Kidney (tissue), 14 donors: ENCODE data around the gene URI1. TPM values are rescaled to one million over a fixed set of nuclear protein-coding genes. Genes with fewer than 3 reads are reported as not detected.

Experiments
- DNase-seq, 5 donors: peaks; one replicate each; pipeline ENCODE4 v3.0.0-alpha.2; 2013 to 2020
- FAIRE-seq: peaks from 2 replicates; lab custom pipeline; 2012; peaks lifted over from hg19 to GRCh38; lab: Jason Lieb, UNC
- H3K27ac ChIP-seq, 2 donors: one replicate each; pipeline ENCODE4 v1.7.0; 2013; ENCODE audit warnings: low read depth in 2 of 2, low read length in 2 of 2, inconsistent platforms in 1 of 2
- H3K27me3 ChIP-seq: one replicate; pipeline ENCODE4 v1.7.1; 2013; ENCODE audit warnings: low read length, inconsistent platforms; ENCODE audit not compliant: control insufficient read depth, insufficient read depth
- H3K36me3 ChIP-seq, 3 donors: one replicate each; pipeline versions ENCODE4 v1.7.0 to v1.7.1; 2013; ENCODE audit warnings: low read length in 3 of 3, control low read depth in 1 of 3, inconsistent platforms in 1 of 3; ENCODE audit not compliant: insufficient read depth in 3 of 3, control insufficient read depth in 2 of 3
- H3K4me1 ChIP-seq, 3 donors: one replicate each; pipeline versions ENCODE4 v1.7.0 to v1.7.1; 2013; ENCODE audit warnings: low read length in 3 of 3, inconsistent platforms in 1 of 3, low read depth in 1 of 3; ENCODE audit not compliant: control insufficient read depth in 2 of 3, insufficient read depth in 2 of 3
- H3K4me3 ChIP-seq, 3 donors: one replicate each; pipeline versions ENCODE4 v1.7.0 to v1.8.1; 2013; ENCODE audit warnings: low read length in 3 of 3, control low read depth in 1 of 3, inconsistent platforms in 1 of 3
- H3K9ac ChIP-seq, 3 donors: one replicate each; pipeline versions ENCODE4 v1.7.0 to v1.7.1; 2013; ENCODE audit warnings: low read length in 3 of 3, control low read depth in 1 of 3, inconsistent platforms in 1 of 3
- H3K9me3 ChIP-seq, 3 donors: one replicate each; pipeline versions ENCODE4 v1.7.0 to v1.7.1; 2013; ENCODE audit warnings: low read length in 3 of 3, control low read depth in 1 of 3, inconsistent platforms in 1 of 3; ENCODE audit not compliant: control insufficient read depth in 2 of 3, insufficient read depth in 1 of 3
- intact Hi-C: fragments of 100-400 bp; cut with DNase I; formaldehyde crosslinking; loops from one replicate; pipeline ENCODE4 v1.11.1; 2022
- polyA plus RNA-seq: library from polyadenylated mRNA; stranded (reverse); fragments of 350-450 nt; fragmentation: Illumina TruSeq; extraction: RNeasy Lipid Tissue Mini Kit (QIAGEN cat#74804); gene quantifications from one replicate; pipeline ENCODE4 v1.2.3, GENCODE V29; 2014; ENCODE audit warnings: low read depth, low replicate concordance; ENCODE audit not compliant: insufficient read depth
- total RNA-seq: library from RNA; stranded (reverse); fragmentation: NEBNext Ultra II Directional; extraction: Animal tissue kit (Norgen Biotek cat#: 25700); gene quantifications from one replicate; pipeline ENCODE4 v1.2.1, GENCODE V29; 2021
- TF ChIP-seq, protein P1 (sequence below): IDR thresholded peaks from 3 replicates; pipeline ENCODE4 v1.5.1; 2012; ENCODE audit warnings: mild to moderate bottlenecking, moderate library complexity, borderline replicate concordance; ENCODE audit not compliant: insufficient read depth; ENCODE audit errors: extremely low read depth
- donor health status: control.
- donor health status: control.
- donor health status: control.
- donor health status: control.
- donor health status: control.
- donor health status: DM: yes; HTN: yes; CAD: no.
- donor health status: Normal renal cell carcinoma (clear cell type).

The URI1 gene
- total and polyA plus RNA-seq, 2 donors from 2014 or later: 34.8 to 56.3 TPM

GRCh38 chr19:29967623-29968022 lies 25.6 kb downstream of the URI1 start:
- intact Hi-C loops: no loop called here
- no peak for FAIRE-seq

DNA sequence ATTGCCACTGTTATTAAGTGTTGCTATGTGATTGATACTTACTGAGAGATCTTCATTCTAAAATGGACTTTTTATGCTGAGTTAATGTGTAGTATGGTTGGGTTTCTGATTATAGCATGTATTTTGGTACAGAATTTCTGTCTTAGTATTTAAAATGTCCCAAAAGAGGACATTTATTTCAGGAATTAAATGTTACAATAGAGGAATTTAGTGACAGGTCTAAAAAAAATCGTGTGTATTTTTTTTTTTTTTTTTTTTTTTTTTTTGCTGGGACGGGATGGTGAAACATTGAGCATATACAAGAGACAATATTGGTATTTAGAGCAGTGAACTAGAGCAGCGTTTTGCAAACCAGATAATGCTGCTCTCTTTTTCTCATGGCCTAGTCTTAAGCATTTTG lies 27.9 kb downstream of the URI1 start:
- no peaks in the 10 kb centered on the region for H3K27me3 ChIP-seq
- intact Hi-C loops: no loop called here
- no peak for FAIRE-seq

More at GRCh38 chr19:29967623-29968022, 25.6 kb downstream of the URI1 start:
- Histone ChIP-seq H3K9me3 (no peaks in the 10 kb centered on the region), H3K4me3 (no peak overlapping the region), H3K36me3 (no peaks in the 10 kb centered on the region), H3K9ac (no peak overlapping the region), H3K27me3 (no peaks in the 10 kb centered on the region), H3K27ac (no peak overlapping the region), H3K4me1 (peaks cover 0 to 17% (median 0%) of the 10 kb centered on the region in 3 donors)
- TF ChIP-seq, protein P1, sequence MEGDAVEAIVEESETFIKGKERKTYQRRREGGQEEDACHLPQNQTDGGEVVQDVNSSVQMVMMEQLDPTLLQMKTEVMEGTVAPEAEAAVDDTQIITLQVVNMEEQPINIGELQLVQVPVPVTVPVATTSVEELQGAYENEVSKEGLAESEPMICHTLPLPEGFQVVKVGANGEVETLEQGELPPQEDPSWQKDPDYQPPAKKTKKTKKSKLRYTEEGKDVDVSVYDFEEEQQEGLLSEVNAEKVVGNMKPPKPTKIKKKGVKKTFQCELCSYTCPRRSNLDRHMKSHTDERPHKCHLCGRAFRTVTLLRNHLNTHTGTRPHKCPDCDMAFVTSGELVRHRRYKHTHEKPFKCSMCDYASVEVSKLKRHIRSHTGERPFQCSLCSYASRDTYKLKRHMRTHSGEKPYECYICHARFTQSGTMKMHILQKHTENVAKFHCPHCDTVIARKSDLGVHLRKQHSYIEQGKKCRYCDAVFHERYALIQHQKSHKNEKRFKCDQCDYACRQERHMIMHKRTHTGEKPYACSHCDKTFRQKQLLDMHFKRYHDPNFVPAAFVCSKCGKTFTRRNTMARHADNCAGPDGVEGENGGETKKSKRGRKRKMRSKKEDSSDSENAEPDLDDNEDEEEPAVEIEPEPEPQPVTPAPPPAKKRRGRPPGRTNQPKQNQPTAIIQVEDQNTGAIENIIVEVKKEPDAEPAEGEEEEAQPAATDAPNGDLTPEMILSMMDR: no peak
- no peak for DNase-seq

DNA sequence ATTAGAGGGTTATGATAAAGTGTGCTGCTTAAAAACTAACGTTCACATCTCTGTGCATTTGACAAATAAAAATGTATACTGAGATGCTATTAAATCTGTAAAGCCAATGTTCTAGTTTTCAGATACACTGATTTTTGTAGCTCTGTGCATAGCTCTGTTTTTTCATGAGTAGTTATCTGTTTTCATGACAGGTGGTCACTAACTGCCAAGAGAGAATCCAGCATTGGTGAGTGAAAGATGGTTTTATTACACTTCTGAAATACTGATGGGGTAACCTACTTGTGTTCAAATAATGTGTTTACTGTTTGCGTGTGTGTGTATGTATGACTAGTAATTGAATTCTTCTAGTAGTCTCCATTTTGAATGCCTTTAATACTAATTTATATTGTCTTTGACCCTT lies 29.0 kb downstream of the URI1 start:
- DNase-seq (no peak), FAIRE-seq (no peak)
- no peak overlapping the region for H3K4me3 ChIP-seq
- H3K9ac ChIP-seq: no peak overlapping the region
- no peaks in the 10 kb centered on the region for H3K9me3 ChIP-seq
- H3K4me1 ChIP-seq: peaks cover 0 to 12% (median 0%) of the 10 kb centered on the region in 3 donors
- intact Hi-C loops: no loop called here
- no peak overlapping the region for H3K27ac ChIP-seq
- TF ChIP-seq, protein P1: no peak
- H3K27me3 ChIP-seq: no peaks in the 10 kb centered on the region
- H3K36me3 ChIP-seq: no peaks in the 10 kb centered on the region

More for the DNA sequence above, 27.9 kb downstream of the URI1 start:
- no peak for DNase-seq
- no peaks in the 10 kb centered on the region for H3K9me3 ChIP-seq
- TF ChIP-seq, protein P1: no peak
- no peak overlapping the region for H3K9ac ChIP-seq
- H3K4me1 ChIP-seq: peaks cover 0 to 12% (median 0%) of the 10 kb centered on the region in 3 donors
- no peaks in the 10 kb centered on the region for H3K36me3 ChIP-seq
- H3K27ac ChIP-seq: no peak overlapping the region
- no peak overlapping the region for H3K4me3 ChIP-seq

DNA sequence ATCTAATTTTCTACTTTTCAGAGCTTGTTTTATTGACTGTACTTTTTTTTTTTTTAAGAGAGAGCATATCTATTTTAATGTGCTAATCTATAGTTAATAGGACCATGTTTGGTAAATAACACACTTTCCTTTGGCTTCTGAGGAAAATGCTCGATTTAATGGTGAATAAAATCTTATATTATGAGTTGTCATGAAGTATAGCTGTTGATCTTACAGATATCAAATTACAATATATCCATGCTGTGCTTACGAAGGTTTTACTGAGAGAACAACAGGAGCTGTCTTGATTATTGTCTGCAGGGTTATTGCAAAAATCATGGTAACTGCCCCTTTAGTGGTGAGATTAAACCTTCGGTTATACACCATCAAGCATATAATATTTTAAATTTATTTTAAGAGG lies 29.6 kb downstream of the URI1 start:
- Histone ChIP-seq H3K9ac (no peak overlapping the region), H3K9me3 (no peaks in the 10 kb centered on the region), H3K4me3 (no peak overlapping the region), H3K4me1 (peaks cover 0 to 8% (median 0%) of the 10 kb centered on the region in 3 donors), H3K27me3 (no peaks in the 10 kb centered on the region), H3K36me3 (no peaks in the 10 kb centered on the region), H3K27ac (no peak overlapping the region)
- FAIRE-seq (no peak), DNase-seq (no peak)
- TF ChIP-seq, protein P1: no peak
- intact Hi-C loops: no loop called here
